Activated CD4-positive, CD25-positive, alpha-beta regulatory T cell treated with anti-CD3 and anti-CD28 coated beads, Interleukin-2, amount 50 U/mL, for 24 hours (primary cell): ENCODE data around the gene BICRA.
"Not testable (repeated sequence)": the region's sequence is repeated elsewhere in the genome, so short reads cannot be mapped to it uniquely, and the experiment has no call there.

ENCODE experiments used
- ATAC-seq, 2 donors: fragments of 150-1000 bp; cut with Tn5 transposase; one replicate each; pipeline ENCODE4 v1.10.0; 2021; ENCODE audit warnings: mild to moderate bottlenecking in 1 of 2, moderate library complexity in 1 of 2

Gene BICRA

GRCh38 chr19:47694466-47695273 lies 85.7 kb downstream of the BICRA start:
- ATAC-seq: no peak

- no peak for ATAC-seq
Observed at GRCh38 chr19:47695533-47696262, 86.8 kb downstream of the BICRA start.

- no peak for ATAC-seq
Observed at GRCh38 chr19:47696635-47697034, 87.7 kb downstream of the BICRA start.

GRCh38 chr19:47697863-47698609 lies 89.1 kb downstream of the BICRA start:
- peak; percentile 79 to 80 for ATAC-seq

- ATAC-seq: no peak
Observed at GRCh38 chr19:47698631-47699359, 89.9 kb downstream of the BICRA start.

- peak in 1 of 2 donors; percentile 57 for ATAC-seq
Observed at GRCh38 chr19:47699360-47699917, 90.5 kb downstream of the BICRA start.

- ATAC-seq: no peak
Observed at GRCh38 chr19:47700934-47701716, 92.2 kb downstream of the BICRA start.

- ATAC-seq: no peak
Observed at GRCh38 chr19:47701717-47702552, 93.0 kb downstream of the BICRA start.

GRCh38 chr19:47702671-47703070 lies 93.7 kb downstream of the BICRA start:
- ATAC-seq: no peak

- ATAC-seq: no peak
Observed at GRCh38 chr19:47703301-47703700, 94.4 kb downstream of the BICRA start.

- ATAC-seq: no peak
Observed at GRCh38 chr19:47704024-47704423, 95.1 kb downstream of the BICRA start.

GRCh38 chr19:47704656-47705055 lies 95.7 kb downstream of the BICRA start:
- no peak for ATAC-seq

GRCh38 chr19:47707135-47707925 lies 98.4 kb downstream of the BICRA start:
- peak; percentile 79 to 89 for ATAC-seq

GRCh38 chr19:47711652-47712242 lies 102.8 kb downstream of the BICRA start:
- no peak for ATAC-seq

- ATAC-seq: peak; percentile 53 to 55
Observed at GRCh38 chr19:47713046-47714021, 104.4 kb downstream of the BICRA start, which contains the start of gene EHD2. EHD2 (plus strand) TSS chr19:47713422; CDS start chr19:47716613, 3,191 bp downstream.

- no peak for ATAC-seq
Observed at GRCh38 chr19:47714339-47714738, 105.4 kb downstream of the BICRA start.

GRCh38 chr19:47714855-47715254 lies 105.9 kb downstream of the BICRA start:
- not testable (repeated sequence) for ATAC-seq
